Natural killer cell (primary cell): ENCODE measurements around the gene ATP2C2. TPM values are rescaled to one million over a fixed set of nuclear protein-coding genes. Genes with fewer than 3 reads are reported as not detected.
A peak's percentile ranks its signal among the peaks of the same experiment; 100 is the strongest.

Experiments used
- ATAC-seq, 3 donors: fragments of 150-1000 bp in 2 of 3; fragments of 200-7000 bp in 1 of 3; cut with Tn5 transposase; 1 replicate in 1 of 3; 2 replicates in 2 of 3; pipeline ENCODE4 v1.10.0; 2021; ENCODE audit warnings: mild to moderate bottlenecking in 2 of 3, moderate library complexity in 2 of 3
- DNase-seq, 2 donors: peaks; one replicate each; pipeline versions ENCODE4 v3.0.0 to v3.0.0-alpha.2; 2013 to 2021; ENCODE audit warnings: mixed read lengths in 1 of 2
- H3K27ac ChIP-seq: one replicate; pipeline ENCODE4 v1.5.1; 2013; ENCODE audit warnings: mild to moderate bottlenecking, low read length
- H3K27me3 ChIP-seq: one replicate; pipeline ENCODE4 v1.6.1; 2013; ENCODE audit warnings: low read length; ENCODE audit not compliant: control insufficient read depth, insufficient read depth
- H3K36me3 ChIP-seq: one replicate; pipeline ENCODE4 v1.6.1; 2013; ENCODE audit warnings: low read length; ENCODE audit not compliant: control insufficient read depth, insufficient read depth
- H3K4me1 ChIP-seq: one replicate; pipeline ENCODE4 v1.6.1; 2013; ENCODE audit warnings: low read length; ENCODE audit not compliant: control insufficient read depth, insufficient read depth
- H3K4me3 ChIP-seq: one replicate; pipeline ENCODE4 v1.5.1; 2013; ENCODE audit warnings: low read length
- H3K9me3 ChIP-seq: one replicate; pipeline ENCODE4 v1.6.1; 2013; ENCODE audit warnings: low read length; ENCODE audit not compliant: control insufficient read depth, insufficient read depth
- H3K27ac Mint-ChIP-seq, 2 donors: one replicate each; pipeline ENCODE4 v1.8.0; 2022; ENCODE audit warnings: mild to moderate bottlenecking in 2 of 2, mixed read lengths in 2 of 2, moderate library complexity in 1 of 2
- H3K27me3 Mint-ChIP-seq, 2 donors: one replicate each; pipeline ENCODE4 v1.8.0; 2022; ENCODE audit warnings: low read depth in 2 of 2, mixed read lengths in 2 of 2
- H3K36me3 Mint-ChIP-seq: one replicate; pipeline ENCODE4 v1.8.0; 2022; ENCODE audit warnings: mixed read lengths
- H3K4me1 Mint-ChIP-seq, 2 donors: one replicate each; pipeline ENCODE4 v1.8.0; 2022; ENCODE audit warnings: mixed read lengths in 2 of 2
- H3K4me3 Mint-ChIP-seq: one replicate; pipeline ENCODE4 v1.8.0; 2022; ENCODE audit warnings: mild to moderate bottlenecking, moderate library complexity, mixed read lengths
- H3K9me3 Mint-ChIP-seq, 2 donors: one replicate each; pipeline ENCODE4 v1.8.0; 2022; ENCODE audit warnings: mixed read lengths in 2 of 2
- WGBS: methylation state at CpG from one replicate; pipeline ENCODE4 v1.1.7; 2013; ENCODE audit warnings: missing lambda C conversion rate; ENCODE audit not compliant: insufficient coverage; 5-methylcytosine and 5-hydroxymethylcytosine counted together
- intact Hi-C: fragments of 100-400 bp; cut with micrococcal nuclease; formaldehyde crosslinking; loops from one replicate; pipeline ENCODE4 v1.14.2; 2022
- total RNA-seq, 4 donors: library from RNA; stranded (reverse); fragments of 120-200 nt in 1 of 4; gene quantifications; one replicate each; pipeline versions ENCODE4 v1.2.3 to v1.2.4, GENCODE V29; 2013 to 2022
- TF ChIP-seq, protein P1 (sequence below): fragments of 200-600 bp; IDR thresholded peaks from one replicate; pipeline ENCODE4 v1.8.0; 2022; ENCODE audit warnings: antibody characterized with exemption

ATP2C2 gene
- total RNA-seq, 3 donors from 2014 or later (not counting 1 experiment from before 2014, with no cell fraction given) = not detected

DNA sequence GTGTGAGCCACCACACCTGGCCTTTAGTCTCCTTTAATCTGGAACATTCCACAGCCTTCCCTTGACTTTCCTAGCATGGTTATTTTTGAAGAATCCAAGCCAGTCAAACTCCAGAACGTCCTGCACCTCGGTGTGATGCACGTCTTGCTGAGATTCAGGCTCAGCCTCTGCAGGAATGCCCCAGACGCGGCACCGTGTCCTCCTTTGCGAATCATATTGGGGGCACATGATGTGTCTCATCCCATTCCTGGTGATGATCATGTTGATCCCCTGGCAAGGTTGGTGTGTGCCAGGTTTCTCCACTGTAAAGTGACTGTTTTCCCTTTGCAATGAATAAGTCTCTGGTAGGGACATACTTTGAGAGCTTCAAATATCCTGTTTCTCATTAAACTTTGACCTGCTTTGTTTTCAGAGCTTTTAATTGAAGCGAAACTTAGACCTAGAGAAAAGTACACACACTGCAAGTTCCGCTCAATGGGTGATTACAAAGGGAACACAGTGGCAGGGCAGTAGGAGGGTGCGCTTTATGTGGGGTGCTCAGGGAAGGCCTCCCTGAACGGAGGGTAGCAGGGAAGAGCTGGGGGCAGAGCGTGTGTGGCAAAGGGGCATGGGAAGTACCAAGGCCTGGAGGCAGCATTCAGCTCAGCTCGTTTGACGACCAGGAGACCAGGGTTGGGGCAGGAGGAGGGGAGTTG lies 9.6 kb upstream of the ATP2C2 start:
- H3K27ac Mint-ChIP-seq = no peak overlapping the region
- H3K9me3 Mint-ChIP-seq = no peaks in the 10 kb centered on the region
- no peak overlapping the region for H3K4me3 Mint-ChIP-seq
- no peak overlapping the region for H3K4me3 ChIP-seq
- H3K27me3 ChIP-seq = no peaks in the 10 kb centered on the region
- 88% methylated on average over 14 of the region's 14 CpGs for WGBS
- H3K27ac ChIP-seq = no peak overlapping the region
- intact Hi-C loops = no loop called here
- H3K36me3 ChIP-seq = no peaks in the 10 kb centered on the region
- H3K4me1 Mint-ChIP-seq = peaks cover 0 to 7% of the 10 kb centered on the region in 2 donors
- H3K4me1 ChIP-seq = peaks cover 2% of the 10 kb centered on the region
- DNase-seq = no peak
- no peak for ATAC-seq
- no peaks in the 10 kb centered on the region for H3K9me3 ChIP-seq
- TF ChIP-seq, protein P1, sequence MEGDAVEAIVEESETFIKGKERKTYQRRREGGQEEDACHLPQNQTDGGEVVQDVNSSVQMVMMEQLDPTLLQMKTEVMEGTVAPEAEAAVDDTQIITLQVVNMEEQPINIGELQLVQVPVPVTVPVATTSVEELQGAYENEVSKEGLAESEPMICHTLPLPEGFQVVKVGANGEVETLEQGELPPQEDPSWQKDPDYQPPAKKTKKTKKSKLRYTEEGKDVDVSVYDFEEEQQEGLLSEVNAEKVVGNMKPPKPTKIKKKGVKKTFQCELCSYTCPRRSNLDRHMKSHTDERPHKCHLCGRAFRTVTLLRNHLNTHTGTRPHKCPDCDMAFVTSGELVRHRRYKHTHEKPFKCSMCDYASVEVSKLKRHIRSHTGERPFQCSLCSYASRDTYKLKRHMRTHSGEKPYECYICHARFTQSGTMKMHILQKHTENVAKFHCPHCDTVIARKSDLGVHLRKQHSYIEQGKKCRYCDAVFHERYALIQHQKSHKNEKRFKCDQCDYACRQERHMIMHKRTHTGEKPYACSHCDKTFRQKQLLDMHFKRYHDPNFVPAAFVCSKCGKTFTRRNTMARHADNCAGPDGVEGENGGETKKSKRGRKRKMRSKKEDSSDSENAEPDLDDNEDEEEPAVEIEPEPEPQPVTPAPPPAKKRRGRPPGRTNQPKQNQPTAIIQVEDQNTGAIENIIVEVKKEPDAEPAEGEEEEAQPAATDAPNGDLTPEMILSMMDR = no peak
- H3K36me3 Mint-ChIP-seq = no peaks in the 10 kb centered on the region
- H3K27me3 Mint-ChIP-seq = no peaks in the 10 kb centered on the region

DNA sequence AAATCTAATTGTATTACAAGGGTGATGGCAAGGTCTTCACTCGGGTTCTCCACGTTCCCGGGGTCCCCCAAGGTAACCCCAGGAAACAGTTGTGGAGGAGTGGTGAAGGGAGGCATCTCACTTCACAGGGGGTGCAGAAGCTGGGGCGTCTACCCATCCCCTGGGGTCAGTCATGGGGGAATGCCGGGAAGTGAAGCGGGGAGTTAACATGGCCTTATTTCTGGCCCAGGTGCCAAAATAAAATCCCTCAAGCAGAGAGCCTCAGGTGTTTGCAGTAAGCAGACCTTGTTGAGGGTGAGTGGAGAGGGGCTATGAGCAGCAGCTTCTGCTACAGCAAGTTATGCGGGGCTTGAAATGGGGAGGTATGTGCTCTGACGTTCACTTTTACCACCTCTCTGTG lies 9.0 kb upstream of the ATP2C2 start:
- Mint-ChIP-seq H3K9me3 (no peaks in the 10 kb centered on the region), H3K36me3 (no peaks in the 10 kb centered on the region), H3K27me3 (peaks cover 0 to 4% of the 10 kb centered on the region in 2 donors), H3K4me3 (no peak overlapping the region), H3K27ac (no peak overlapping the region), H3K4me1 (peaks cover 0 to 7% of the 10 kb centered on the region in 2 donors)
- H3K36me3 ChIP-seq = no peaks in the 10 kb centered on the region
- 80% methylated on average over 6 of the region's 8 CpGs for whole genome bisulfite sequencing
- TF ChIP-seq, protein P1 = no peak
- no peak for DNase-seq
- no peaks in the 10 kb centered on the region for H3K27me3 ChIP-seq
- ATAC-seq = no peak
- intact Hi-C loops = no loop called here
- no peaks in the 10 kb centered on the region for H3K9me3 ChIP-seq
- H3K4me3 ChIP-seq = no peak overlapping the region
- H3K4me1 ChIP-seq = peaks cover 2% of the 10 kb centered on the region
- H3K27ac ChIP-seq = no peak overlapping the region

DNA sequence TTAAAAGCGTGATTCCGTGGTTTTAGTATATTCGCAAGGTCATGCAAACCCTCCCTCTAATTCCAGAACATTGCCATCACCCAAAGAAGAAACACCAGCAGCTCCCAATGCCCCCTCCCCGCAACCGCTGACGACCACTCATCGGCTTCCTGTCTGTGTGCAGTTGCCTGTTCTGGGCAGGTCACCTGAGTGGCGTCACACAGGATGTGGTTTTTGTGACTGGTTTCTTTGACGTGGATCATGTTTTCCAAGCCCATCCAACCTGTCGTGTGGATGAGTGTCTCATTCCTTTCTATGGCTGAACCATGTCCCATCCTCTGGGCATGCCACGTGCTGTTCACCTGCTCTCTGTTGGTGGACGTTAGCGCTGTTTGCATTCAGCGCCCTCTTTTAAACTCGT lies 8.2 kb upstream of the ATP2C2 start:
- Histone ChIP-seq H3K4me3 (no peak overlapping the region), H3K27me3 (no peaks in the 10 kb centered on the region), H3K9me3 (no peaks in the 10 kb centered on the region), H3K4me1 (peaks cover 2% of the 10 kb centered on the region), H3K27ac (no peak overlapping the region), H3K36me3 (no peaks in the 10 kb centered on the region)
- ATAC-seq (no peak), DNase-seq (peak in 1 of 2 donors; percentile 52)
- peaks cover 0 to 7% of the 10 kb centered on the region in 2 donors for H3K4me1 Mint-ChIP-seq
- H3K27me3 Mint-ChIP-seq = peaks cover 0 to 5% of the 10 kb centered on the region in 2 donors
- TF ChIP-seq, protein P1 = no peak
- no peaks in the 10 kb centered on the region for H3K9me3 Mint-ChIP-seq
- WGBS = 52% methylated on average over 15 of the region's 15 CpGs
- no peak overlapping the region for H3K27ac Mint-ChIP-seq
- no peaks in the 10 kb centered on the region for H3K36me3 Mint-ChIP-seq
- no peak overlapping the region for H3K4me3 Mint-ChIP-seq
- intact Hi-C loops = no loop called here

DNA sequence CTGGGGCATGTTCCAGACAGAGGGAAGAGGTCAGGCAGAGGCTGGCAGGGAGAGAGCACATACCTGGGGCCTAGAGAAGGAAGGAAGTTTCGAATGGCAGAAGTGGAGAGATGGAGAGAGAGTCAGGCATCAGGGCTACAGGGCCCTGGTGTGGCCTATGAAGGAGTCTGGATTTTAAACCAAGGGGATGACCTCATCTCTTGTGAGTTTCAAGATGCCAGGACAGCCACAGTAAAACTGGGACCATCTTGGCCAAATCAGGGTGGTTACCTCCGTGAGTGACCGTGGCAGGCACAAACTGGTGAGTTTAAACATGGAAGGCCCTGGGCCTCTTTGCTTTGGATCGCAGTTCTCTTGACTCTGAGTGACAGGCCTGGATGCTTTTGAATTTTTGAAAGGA lies 7.6 kb upstream of the ATP2C2 start:
- no peaks in the 10 kb centered on the region for H3K36me3 ChIP-seq
- TF ChIP-seq, protein P1 = no peak

More for the DNA sequence above, 7.6 kb upstream of the ATP2C2 start:
- DNase-seq (no peak), ATAC-seq (no peak)
- intact Hi-C loops = no loop called here
- Histone ChIP-seq H3K4me3 (no peak overlapping the region), H3K27me3 (no peaks in the 10 kb centered on the region), H3K9me3 (no peaks in the 10 kb centered on the region), H3K4me1 (peaks cover 2% of the 10 kb centered on the region), H3K27ac (no peak overlapping the region)
- Mint-ChIP-seq H3K27me3 (peaks cover 0 to 5% of the 10 kb centered on the region in 2 donors), H3K27ac (no peak overlapping the region), H3K4me1 (peaks cover 0 to 7% of the 10 kb centered on the region in 2 donors), H3K36me3 (no peaks in the 10 kb centered on the region), H3K9me3 (no peaks in the 10 kb centered on the region), H3K4me3 (no peak overlapping the region)
- WGBS = 79% methylated on average over 4 of the region's 4 CpGs
